MM.1S (cell line): ENCODE measurements around the gene TRAPPC10.

ENCODE experiments used
- DNase-seq: peaks from one replicate; pipeline ENCODE4 v3.0.0-alpha.2; 2015
- H2AFZ ChIP-seq: fragments of 300-600 bp; sonication (generic); 2 replicates; pipeline ENCODE4 v1.6.0; 2016; ENCODE audit warnings: antibody characterized with exemption, low read length
- H3F3A ChIP-seq: fragments of 300-600 bp; sonication (generic); 2 replicates; pipeline ENCODE4 v1.6.1; 2016; ENCODE audit warnings: mild to moderate bottlenecking, antibody characterized with exemption, low read length, moderate library complexity, mixed read lengths; ENCODE audit not compliant: insufficient read depth
- H3K27ac ChIP-seq: fragments of 300-600 bp; sonication (generic); 2 replicates; pipeline ENCODE4 v1.5.1; 2016; ENCODE audit warnings: mild to moderate bottlenecking, low read length
- H3K27me3 ChIP-seq: fragments of 300-600 bp; sonication (generic); replicated peaks from 2 replicates; pipeline ENCODE4 v1.6.0; 2016; ENCODE audit warnings: low read length; ENCODE audit not compliant: insufficient read depth
- H3K36me3 ChIP-seq: fragments of 300-600 bp; sonication (generic); replicated peaks from 2 replicates; pipeline ENCODE4 v1.6.1; 2016; ENCODE audit warnings: mild to moderate bottlenecking, low read length, mixed read lengths; ENCODE audit not compliant: insufficient read depth
- H3K4me1 ChIP-seq: fragments of 300-600 bp; sonication (generic); 2 replicates; pipeline ENCODE4 v1.6.1; 2016; ENCODE audit warnings: low read length, mixed read lengths
- H3K4me2 ChIP-seq: fragments of 300-600 bp; sonication (generic); 2 replicates; pipeline ENCODE4 v1.6.0; 2016; ENCODE audit warnings: low read depth, low read length
- H3K4me3 ChIP-seq: fragments of 300-600 bp; sonication (generic); 2 replicates; pipeline ENCODE4 v1.5.1; 2016; ENCODE audit warnings: low read length, mixed read lengths
- H3K79me2 ChIP-seq: fragments of 300-600 bp; sonication (generic); 2 replicates; pipeline ENCODE4 v1.6.1; 2016; ENCODE audit warnings: mixed run types, low read length, mixed read lengths
- H3K9ac ChIP-seq: fragments of 300-600 bp; sonication (generic); 2 replicates; pipeline ENCODE4 v1.6.1; 2016; ENCODE audit warnings: low read length, mixed read lengths
- H3K9me2 ChIP-seq: fragments of 300-600 bp; sonication (generic); replicated peaks from 2 replicates; pipeline ENCODE4 v1.6.1; 2016; ENCODE audit warnings: mild to moderate bottlenecking, low read length, mixed read lengths; ENCODE audit not compliant: insufficient read depth
- H3K9me3 ChIP-seq: fragments of 300-600 bp; sonication (generic); replicated peaks from 2 replicates; pipeline ENCODE4 v1.6.1; 2016; ENCODE audit warnings: mild to moderate bottlenecking, low read length, mixed read lengths; ENCODE audit not compliant: insufficient read depth
- H4K20me1 ChIP-seq: fragments of 300-600 bp; sonication (generic); 2 replicates; pipeline ENCODE4 v1.6.1; 2016; ENCODE audit warnings: mild to moderate bottlenecking, low read length, moderate library complexity, mixed read lengths; ENCODE audit not compliant: insufficient read depth
- CTCF ChIP-seq: fragments of 300-600 bp; sonication (generic); IDR thresholded peaks from 2 replicates; pipeline ENCODE4 v1.5.1; 2016; ENCODE audit warnings: antibody characterized with exemption, low read length, mixed read lengths
- EZH2 ChIP-seq: fragments of 300-600 bp; sonication (generic); optimal IDR thresholded peaks from 2 replicates; pipeline ENCODE3; 2017; ENCODE audit warnings: low read depth, mild to moderate bottlenecking, antibody characterized with exemption, low read length, mixed read lengths
- EZH2phosphoT487 ChIP-seq: fragments of 300-600 bp; sonication (generic); IDR thresholded peaks from 2 replicates; pipeline ENCODE4 v1.6.1; 2018; ENCODE audit warnings: antibody characterized with exemption, low read length

Gene TRAPPC10

GRCh38 chr21:44076316-44076715, 64.2 kb downstream of the TRAPPC10 start:
- Histone ChIP-seq H3K4me2 (no peak overlapping the region), H3K4me3 (no peak overlapping the region), H3K9ac (no peak overlapping the region), H4K20me1 (no peaks in the 10 kb centered on the region), H3F3A (no peaks in the 10 kb centered on the region), H3K4me1 (no peaks in the 10 kb centered on the region), H3K27ac (no peak overlapping the region), H3K79me2 (0 out of 2 replicates have a peak, but pooled peaks cover 11% of the 10 kb centered on the region), H2AFZ (no peak overlapping the region), H3K36me3 (peaks cover 6% of the 10 kb centered on the region; the same call in 1 of the 2 replicates), H3K9me2 (no peaks in the 10 kb centered on the region), H3K9me3 (no peaks in the 10 kb centered on the region), H3K27me3 (no peaks in the 10 kb centered on the region)
- DNase-seq: no peak
- no peak for TF ChIP-seq CTCF
- no peak for TF ChIP-seq EZH2phosphoT487
- no peak for TF ChIP-seq EZH2

GRCh38 chr21:44078411-44078981, 66.4 kb downstream of the TRAPPC10 start:
- DNase-seq: no peak
- H3K79me2 ChIP-seq: peaks cover 4% of the 10 kb centered on the region; the same call in 1 of the 2 replicates
- H3F3A ChIP-seq: no peaks in the 10 kb centered on the region
- no peak overlapping the region for H3K4me3 ChIP-seq
- H3K9me2 ChIP-seq: no peaks in the 10 kb centered on the region
- H2AFZ ChIP-seq: no peak overlapping the region
- peaks cover 11% of the 10 kb centered on the region; the same call in 1 of the 2 replicates for H3K36me3 ChIP-seq
- no peaks in the 10 kb centered on the region for H3K9me3 ChIP-seq
- H3K4me2 ChIP-seq: no peak overlapping the region
- H3K4me1 ChIP-seq: no peaks in the 10 kb centered on the region
- H3K9ac ChIP-seq: no peak overlapping the region
- H3K27me3 ChIP-seq: no peaks in the 10 kb centered on the region
- no peak for TF ChIP-seq CTCF
- TF ChIP-seq EZH2phosphoT487: no peak
- no peak for TF ChIP-seq EZH2
- no peak overlapping the region for H3K27ac ChIP-seq
- no peaks in the 10 kb centered on the region for H4K20me1 ChIP-seq

- Histone ChIP-seq H4K20me1 (no peaks in the 10 kb centered on the region), H3K4me1 (no peaks in the 10 kb centered on the region), H3K27ac (no peak overlapping the region), H3K79me2 (peaks cover 5% of the 10 kb centered on the region; the same call in 1 of the 2 replicates), H3K4me3 (no peak overlapping the region), H3K27me3 (no peaks in the 10 kb centered on the region), H2AFZ (no peak overlapping the region), H3K9me3 (no peaks in the 10 kb centered on the region), H3K9me2 (no peaks in the 10 kb centered on the region), H3F3A (no peaks in the 10 kb centered on the region), H3K9ac (no peak overlapping the region), H3K4me2 (no peak overlapping the region), H3K36me3 (peaks cover 14% of the 10 kb centered on the region; the same call in 1 of the 2 replicates)
- DNase-seq: no peak
- TF ChIP-seq EZH2: no peak
Observed at GRCh38 chr21:44079446-44079845, 67.3 kb downstream of the TRAPPC10 start.

GRCh38 chr21:44079846-44080245, 67.7 kb downstream of the TRAPPC10 start:
- peaks cover 5% of the 10 kb centered on the region; the same call in 1 of the 2 replicates for H3K79me2 ChIP-seq
- H3K4me3 ChIP-seq: no peak overlapping the region
- no peak overlapping the region for H3K27ac ChIP-seq
- H2AFZ ChIP-seq: no peak overlapping the region
- no peaks in the 10 kb centered on the region for H3K4me1 ChIP-seq
- peaks cover 12% of the 10 kb centered on the region; the same call in 1 of the 2 replicates for H3K36me3 ChIP-seq
- H3F3A ChIP-seq: no peaks in the 10 kb centered on the region
- no peak overlapping the region for H3K4me2 ChIP-seq
- no peak for TF ChIP-seq CTCF
- TF ChIP-seq EZH2phosphoT487: no peak
- TF ChIP-seq EZH2: no peak
- H3K9ac ChIP-seq: no peak overlapping the region
- DNase-seq: no peak
- no peaks in the 10 kb centered on the region for H3K9me2 ChIP-seq
- H3K27me3 ChIP-seq: no peaks in the 10 kb centered on the region
- no peaks in the 10 kb centered on the region for H3K9me3 ChIP-seq
- H4K20me1 ChIP-seq: no peaks in the 10 kb centered on the region
